ACC112 (cell line): Measurements from ENCODE around the gene RBM15.

ENCODE experiments used
- H2AFZ ChIP-seq: fragments of 200-600 bp; sonication (generic); one replicate; pipeline ENCODE4 v1.6.0; 2017; ENCODE audit warnings: antibody characterized with exemption, low read length; ENCODE audit not compliant: unreplicated experiment
- H3K27ac ChIP-seq: fragments of 200-600 bp; sonication (generic); 2 replicates; pipeline ENCODE4 v1.5.1; 2014; ENCODE audit warnings: low read depth, mild to moderate bottlenecking, antibody characterized with exemption, low read length, moderate library complexity
- H3K27me3 ChIP-seq: fragments of 200-600 bp; sonication (generic); 2 replicates; pipeline ENCODE4 v1.6.1; 2014; ENCODE audit warnings: mild to moderate bottlenecking, antibody characterized with exemption, low read length, moderate library complexity, mixed read lengths; ENCODE audit not compliant: insufficient read depth
- H3K36me3 ChIP-seq: fragments of 200-600 bp; sonication (generic); 2 replicates; pipeline ENCODE4 v1.6.1; 2016; ENCODE audit warnings: mild to moderate bottlenecking, antibody characterized with exemption, low read length, moderate library complexity, mixed read lengths; ENCODE audit not compliant: insufficient read depth
- H3K4me1 ChIP-seq: fragments of 200-600 bp; sonication (generic); one replicate; pipeline ENCODE4 v1.6.1; 2016; ENCODE audit warnings: low read length, mixed read lengths; ENCODE audit not compliant: insufficient read depth, unreplicated experiment, control insufficient read depth
- H3K4me3 ChIP-seq: fragments of 200-600 bp; sonication (generic); 2 replicates; pipeline ENCODE4 v1.5.1; 2014; ENCODE audit warnings: mild to moderate bottlenecking, low read depth, low read length
- H3K79me2 ChIP-seq: fragments of 200-600 bp; sonication (generic); one replicate; pipeline ENCODE4 v1.6.0; 2016; ENCODE audit warnings: low read length; ENCODE audit not compliant: control insufficient read depth, unreplicated experiment, insufficient read depth

Gene RBM15

GRCh38 chr1:110385369-110385768 lies 46.2 kb downstream of the RBM15 start:
- no peak overlapping the region for H2AFZ ChIP-seq
- H3K27me3 ChIP-seq = no peaks in the 10 kb centered on the region
- 0 out of 2 replicates have a peak, but pooled peaks cover 12% of the 10 kb centered on the region for H3K36me3 ChIP-seq
- H3K4me3 ChIP-seq = no peak overlapping the region
- H3K79me2 ChIP-seq = peaks cover 28% of the 10 kb centered on the region
- peaks cover 47% of the 10 kb centered on the region for H3K4me1 ChIP-seq
- no peak overlapping the region for H3K27ac ChIP-seq

- H2AFZ ChIP-seq = no peak overlapping the region
Measured at GRCh38 chr1:110387048-110387754, 48.0 kb downstream of the RBM15 start.

GRCh38 chr1:110390096-110390495 lies 50.9 kb downstream of the RBM15 start:
- no peaks in the 10 kb centered on the region for H3K36me3 ChIP-seq
- H3K27ac ChIP-seq = peak overlapping the region; percentile 86
- H3K4me3 ChIP-seq = peak overlapping the region; percentile 77
- H2AFZ ChIP-seq = peak overlapping the region; percentile 40
- H3K4me1 ChIP-seq = peaks cover 48% of the 10 kb centered on the region
- H3K27me3 ChIP-seq = no peaks in the 10 kb centered on the region
- H3K79me2 ChIP-seq = peaks cover 17% of the 10 kb centered on the region

More at GRCh38 chr1:110387048-110387754, 48.0 kb downstream of the RBM15 start:
- Histone ChIP-seq H3K4me3 (no peak overlapping the region), H3K36me3 (0 out of 2 replicates have a peak, but pooled peaks cover 7% of the 10 kb centered on the region), H3K4me1 (peaks cover 48% of the 10 kb centered on the region), H3K27me3 (no peaks in the 10 kb centered on the region), H3K27ac (no peak overlapping the region), H3K79me2 (peaks cover 23% of the 10 kb centered on the region)

GRCh38 chr1:110390692-110391245 lies 51.6 kb downstream of the RBM15 start, which contains the start of gene SLC16A4:
Gene SLC16A4 (minus strand): TSS chr1:110391026. CDS start chr1:110389323, 1,703 bp downstream.
- Histone ChIP-seq H3K27ac (peak within 1 kb of the TSS; percentile 86), H3K4me3 (peak within 1 kb of the TSS; percentile 77), H3K36me3 (no peaks in the 10 kb centered on the region), H3K27me3 (no peaks in the 10 kb centered on the region), H2AFZ (peak within 1 kb of the TSS; percentile 40), H3K79me2 (peaks cover 17% of the 10 kb centered on the region), H3K4me1 (peaks cover 48% of the 10 kb centered on the region)

GRCh38 chr1:110393286-110393685 lies 54.1 kb downstream of the RBM15 start:
- Histone ChIP-seq H3K27ac (peak overlapping the region; percentile 91), H3K4me1 (peaks cover 48% of the 10 kb centered on the region), H3K79me2 (peaks cover 16% of the 10 kb centered on the region)

GRCh38 chr1:110393691-110394492 lies 54.7 kb downstream of the RBM15 start:
- Histone ChIP-seq H3K27ac (peak overlapping the region; percentile 91), H3K27me3 (no peaks in the 10 kb centered on the region), H2AFZ (peak overlapping the region; percentile 40), H3K36me3 (peaks cover 3% of the 10 kb centered on the region; the same call in 1 of the 2 replicates), H3K4me1 (peaks cover 47% of the 10 kb centered on the region), H3K4me3 (peak overlapping the region; percentile 41), H3K79me2 (peaks cover 10% of the 10 kb centered on the region)

More at GRCh38 chr1:110393286-110393685, 54.1 kb downstream of the RBM15 start:
- Histone ChIP-seq H3K4me3 (peak overlapping the region; percentile 41), H2AFZ (peak overlapping the region; percentile 40), H3K27me3 (no peaks in the 10 kb centered on the region), H3K36me3 (peaks cover 2% of the 10 kb centered on the region; the same call in 1 of the 2 replicates)

GRCh38 chr1:110394493-110394820 lies 55.3 kb downstream of the RBM15 start:
- H3K27me3 ChIP-seq = no peaks in the 10 kb centered on the region
- H3K4me1 ChIP-seq = peaks cover 41% of the 10 kb centered on the region
- peaks cover 5% of the 10 kb centered on the region for H3K79me2 ChIP-seq
- peak overlapping the region; percentile 91 for H3K27ac ChIP-seq
- no peak overlapping the region for H3K4me3 ChIP-seq
- H3K36me3 ChIP-seq = peaks cover 6% of the 10 kb centered on the region
- no peak overlapping the region for H2AFZ ChIP-seq
